Measurements from ENCODE around the gene CENPH. TPM values are rescaled to one million over a fixed set of nuclear protein-coding genes. Genes with fewer than 3 reads are reported as not detected.
A peak's percentile ranks its signal among the peaks of the same experiment; 100 is the strongest.
"Not testable (repeated sequence)": the region's sequence is repeated elsewhere in the genome, so short reads cannot be mapped to it uniquely, and the experiment has no call there.

The CENPH gene
- total and polyA plus RNA-seq, 2 donors (not counting 3 experiments of a cell fraction or from before 2014, with no cell fraction given) = 6.5 to 16.4 TPM

- H4K20me1 ChIP-seq (replicated peaks; ENCODE audit: control insufficient read depth, extremely low read depth, insufficient read depth, low read length) = no peaks in the 10 kb centered on the region
- ChIA-PET POLR2A (interaction anchor here (0.6 to 1.6 kb wide), 3 partner anchors 18 to 37 kb away, joined by 3 to 7 read pairs (median 3); no protein-coding TSS in a partner anchor), CTCF (interaction anchor here (0.6 to 1.9 kb wide), 7 partner anchors 10 to 141 kb away, joined by 3 to 9 read pairs (median 4); partner anchors contain the start of gene SLC30A5)
- H3K36me3 ChIP-seq (ENCODE audit: control insufficient read depth in 2 of 2, extremely low read depth in 1 of 2, insufficient read depth in 2 of 2, low read length in 2 of 2) = peaks cover 0 to 3% of the 10 kb centered on the region in 2 experiments
- intact Hi-C loops (cut with micrococcal nuclease) = loop anchor here (1.0 to 2.0 kb wide), 4 partner anchors 16 to 100 kb away; partner anchors contain the start of genes CCNB1 and CENPH
- no peaks in the 10 kb centered on the region for H3K9me1 ChIP-seq (replicated peaks; ENCODE audit: control insufficient read depth, extremely low read depth, insufficient read depth, low read length)
- H3K9me3 ChIP-seq (replicated peaks; ENCODE audit: control insufficient read depth, insufficient read depth, low read length) = no peaks in the 10 kb centered on the region
- FAIRE-seq (peak; percentile 98), DNase-seq (ENCODE audit: low read depth, low spot score) (peak; percentile 95)
- H3K27me3 ChIP-seq (ENCODE audit: control insufficient read depth in 2 of 2, insufficient read depth in 2 of 2, low read length in 2 of 2) = no peaks in the 10 kb centered on the region
- H2AFZ ChIP-seq (ENCODE audit: low read depth, low read length) = peak within 1 kb of the TSS; percentile 100
- peaks cover 34% of the 10 kb centered on the region for H3K79me2 ChIP-seq (ENCODE audit: control insufficient read depth, insufficient read depth, low read length)
- BruUV-seq (replicated peaks) = TSS peak; percentile 66
- H3K4me1 ChIP-seq (ENCODE audit: control insufficient read depth, extremely low read depth, insufficient read depth, low read length) = peaks cover 33% of the 10 kb centered on the region
- H3K27ac ChIP-seq (ENCODE audit: insufficient read depth, low read depth, low read length) = peak within 1 kb of the TSS; percentile 57
- peak; percentile 95 for TF ChIP-seq POLR2A (IDR thresholded peaks at IDR 0.05; ENCODE audit: low read depth, low read length)
- TF ChIP-seq FOS (IDR thresholded peaks at IDR 0.05; ENCODE audit: borderline replicate concordance, insufficient read depth, low read length) = no peak
- no peak for TF ChIP-seq EZH2 (IDR thresholded peaks at IDR 0.05; ENCODE audit: borderline replicate concordance, low read depth, low read length, severe bottlenecking)
- TF ChIP-seq JUN (IDR thresholded peaks at IDR 0.05; ENCODE audit: borderline replicate concordance, insufficient read depth, insufficient read length, low read depth) = no peak
- peak; percentile 95 for TF ChIP-seq MAX (IDR thresholded peaks at IDR 0.05; ENCODE audit: insufficient read depth, insufficient read length)
- peak; percentile 90 for TF ChIP-seq POLR2AphosphoS5 (IDR thresholded peaks at IDR 0.05; ENCODE audit: insufficient read depth, low read depth, low read length)
- H3K9ac ChIP-seq (replicated peaks; ENCODE audit: extremely low read depth, insufficient read depth, low read length) = peak within 1 kb of the TSS; percentile 90
- H3K4me2 ChIP-seq (ENCODE audit: insufficient read depth, low read length) = peak within 1 kb of the TSS; percentile 99
- dilution Hi-C loops (cut with MboI; ENCODE audit: extremely low pct_ligation_motif_present, low sequenced_read_pairs) = no loop called here
- H3K4me3 ChIP-seq (replicated peaks in 1 of 3; ENCODE audit: insufficient read depth in 1 of 3, low read depth in 1 of 3, low read length in 3 of 3) = peak within 1 kb of the TSS; percentile 50 to 98 (median 79)
Observed at GRCh38 chr5:69234457-69235268, 45.3 kb downstream of the CENPH start, which contains the start of gene CDK7. Gene CDK7, plus strand, starts transcription at chr5:69234886. Its CDS starts 90 bp downstream, at chr5:69234976.

- BruUV-seq (replicated peaks); POLR2A ChIA-PET; FAIRE-seq; H3K27ac ChIP-seq (ENCODE audit: insufficient read depth, low read depth, low read length); H2AFZ ChIP-seq (ENCODE audit: low read depth, low read length); H3K36me3 ChIP-seq (ENCODE audit: control insufficient read depth in 2 of 2, extremely low read depth in 1 of 2, insufficient read depth in 2 of 2, low read length in 2 of 2); H3K9ac ChIP-seq (replicated peaks; ENCODE audit: extremely low read depth, insufficient read depth, low read length); H3K4me3 ChIP-seq (replicated peaks in 1 of 3; ENCODE audit: insufficient read depth in 1 of 3, low read depth in 1 of 3, low read length in 3 of 3); H3K4me2 ChIP-seq (ENCODE audit: insufficient read depth, low read length); H3K9me1 ChIP-seq (replicated peaks; ENCODE audit: control insufficient read depth, extremely low read depth, insufficient read depth, low read length); intact Hi-C loops (cut with micrococcal nuclease); DNase-seq (ENCODE audit: low read depth, low spot score); dilution Hi-C loops (cut with MboI; ENCODE audit: extremely low pct_ligation_motif_present, low sequenced_read_pairs); H4K20me1 ChIP-seq (replicated peaks; ENCODE audit: control insufficient read depth, extremely low read depth, insufficient read depth, low read length); CTCF ChIA-PET; H3K27me3 ChIP-seq (ENCODE audit: control insufficient read depth in 2 of 2, insufficient read depth in 2 of 2, low read length in 2 of 2); H3K9me3 ChIP-seq (replicated peaks; ENCODE audit: control insufficient read depth, insufficient read depth, low read length): not testable (repeated sequence)
- Histone ChIP-seq H3K79me2 (ENCODE audit: control insufficient read depth, insufficient read depth, low read length) (peaks cover 51% of the 10 kb centered on the region), H3K4me1 (ENCODE audit: control insufficient read depth, extremely low read depth, insufficient read depth, low read length) (peaks cover 33% of the 10 kb centered on the region)
Observed at GRCh38 chr5:69236733-69237132, 47.4 kb downstream of the CENPH start.

All from endothelial cell of umbilical vein (primary cell).